ENCODE measurements around the gene ZNF438. TPM values are rescaled to one million over a fixed set of nuclear protein-coding genes. Genes with fewer than 3 reads are reported as not detected.

The ZNF438 gene
- polyA plus RNA-seq, 3 donors, result 5.4 to 11.1 (median 9.3) TPM

DNA sequence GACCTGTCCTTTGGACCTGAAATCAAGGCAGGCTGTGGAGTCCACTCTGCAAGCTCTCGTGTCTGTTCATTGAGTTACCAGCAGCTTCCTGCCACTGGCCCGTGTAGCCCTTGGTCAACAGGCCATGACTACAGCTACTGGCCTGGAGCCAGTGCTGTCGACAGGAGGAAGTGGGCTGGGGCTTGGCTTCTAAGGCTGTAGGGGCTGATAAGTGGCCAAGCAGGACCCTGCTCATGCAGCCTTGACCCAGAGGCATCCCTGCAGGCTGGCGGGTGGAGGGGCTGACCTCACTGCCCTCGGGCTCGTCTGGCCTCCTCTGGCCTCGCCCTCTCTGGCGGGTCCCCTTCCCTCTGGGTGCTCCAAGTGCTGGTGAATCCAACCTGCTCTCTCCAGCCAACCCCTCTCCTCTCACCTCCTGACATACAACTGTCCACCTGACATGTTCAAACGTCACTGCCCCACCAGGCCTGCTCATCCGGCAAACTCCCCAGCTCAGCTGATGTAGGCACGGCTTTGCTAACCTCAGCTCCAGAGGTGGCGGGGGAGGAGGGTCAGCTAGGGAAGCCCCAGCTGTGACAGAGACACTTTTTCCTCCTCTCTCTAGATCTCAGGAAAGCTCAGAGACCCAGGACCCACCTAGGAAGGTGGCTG is 213.5 kb downstream of the ZNF438 start:
- WGBS (ENCODE audit: insufficient coverage), result 37% methylated on average over 10 of the region's 12 CpGs
- Histone ChIP-seq H4K20me1 (ENCODE audit: insufficient read depth, low read length) (no peaks in the 10 kb centered on the region), H3K27me3 (ENCODE audit: control insufficient read depth in 2 of 2, insufficient read depth in 2 of 2, low read length in 2 of 2) (no peaks in the 10 kb centered on the region), H2AFZ (ENCODE audit: insufficient read depth, low read depth, low read length, poor library complexity, severe bottlenecking) (no peak overlapping the region), H3K36me3 (replicated peaks in 1 of 2; ENCODE audit: control insufficient read depth in 1 of 2, insufficient read depth in 2 of 2, low read length in 2 of 2) (no peaks in the 10 kb centered on the region), H3K4me2 (replicated peaks; ENCODE audit: extremely low read depth, low read length, poor library complexity, severe bottlenecking) (no peak overlapping the region), H3K4me3 (replicated peaks in 1 of 3; ENCODE audit: low read depth in 2 of 3, low read length in 3 of 3) (no peak overlapping the region), H3K79me2 (ENCODE audit: insufficient read depth, low read length) (no peaks in the 10 kb centered on the region), H3K27ac (ENCODE audit: low read depth in 1 of 2, low read length in 2 of 2) (no peak overlapping the region), H3K9me3 (replicated peaks in 1 of 2; ENCODE audit: control insufficient read depth in 1 of 2, insufficient read depth in 1 of 2, low read length in 2 of 2) (no peaks in the 10 kb centered on the region), H3K4me1 (ENCODE audit: control insufficient read depth in 1 of 2, insufficient read depth in 2 of 2, low read length in 2 of 2) (peaks cover 8 to 9% of the 10 kb centered on the region in 2 donors), H3K9ac (ENCODE audit: insufficient read depth, low read length, poor library complexity, severe bottlenecking) (no peak overlapping the region)
- Mint-ChIP-seq H3K4me3 (peak overlapping the region in 1 of 2 donors; percentile 41), H3K4me1 (peaks cover 36% of the 10 kb centered on the region), H3K27ac (no peak overlapping the region), H3K27me3 (ENCODE audit: low read depth in 3 of 3) (peaks cover 1 to 2% (median 2%) of the 10 kb centered on the region in 3 donors), H3K36me3 (no peaks in the 10 kb centered on the region), H3K9me3 (peaks cover 0 to 3% (median 0%) of the 10 kb centered on the region in 7 donors)
- peak; percentile 33 to 80 (median 58) for DNase-seq
- TF ChIP-seq, protein P1, sequence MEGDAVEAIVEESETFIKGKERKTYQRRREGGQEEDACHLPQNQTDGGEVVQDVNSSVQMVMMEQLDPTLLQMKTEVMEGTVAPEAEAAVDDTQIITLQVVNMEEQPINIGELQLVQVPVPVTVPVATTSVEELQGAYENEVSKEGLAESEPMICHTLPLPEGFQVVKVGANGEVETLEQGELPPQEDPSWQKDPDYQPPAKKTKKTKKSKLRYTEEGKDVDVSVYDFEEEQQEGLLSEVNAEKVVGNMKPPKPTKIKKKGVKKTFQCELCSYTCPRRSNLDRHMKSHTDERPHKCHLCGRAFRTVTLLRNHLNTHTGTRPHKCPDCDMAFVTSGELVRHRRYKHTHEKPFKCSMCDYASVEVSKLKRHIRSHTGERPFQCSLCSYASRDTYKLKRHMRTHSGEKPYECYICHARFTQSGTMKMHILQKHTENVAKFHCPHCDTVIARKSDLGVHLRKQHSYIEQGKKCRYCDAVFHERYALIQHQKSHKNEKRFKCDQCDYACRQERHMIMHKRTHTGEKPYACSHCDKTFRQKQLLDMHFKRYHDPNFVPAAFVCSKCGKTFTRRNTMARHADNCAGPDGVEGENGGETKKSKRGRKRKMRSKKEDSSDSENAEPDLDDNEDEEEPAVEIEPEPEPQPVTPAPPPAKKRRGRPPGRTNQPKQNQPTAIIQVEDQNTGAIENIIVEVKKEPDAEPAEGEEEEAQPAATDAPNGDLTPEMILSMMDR (IDR thresholded peaks at IDR 0.05), result no peak
- intact Hi-C loops (cut with micrococcal nuclease), result no loop called here

DNA sequence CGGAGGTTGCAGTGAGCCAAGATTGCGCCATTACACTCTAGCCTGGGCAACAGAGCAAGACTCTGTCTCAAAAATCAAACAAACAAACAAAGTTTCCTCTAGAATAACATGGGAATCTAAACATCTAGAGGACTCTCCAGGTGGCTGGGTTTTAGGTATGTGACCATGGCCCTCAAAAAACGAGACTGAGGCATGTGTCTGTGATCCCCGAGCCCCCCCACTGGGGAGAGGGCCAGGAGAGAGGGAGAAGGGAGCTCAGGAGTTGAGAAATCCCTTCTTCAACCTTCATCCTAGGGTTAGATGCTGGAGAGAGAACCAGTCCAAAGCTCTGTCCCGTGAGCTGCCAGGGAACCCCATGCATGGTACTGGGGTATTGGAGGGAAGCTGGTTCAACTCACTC is 214.1 kb downstream of the ZNF438 start:
- Histone ChIP-seq H3K9ac (ENCODE audit: insufficient read depth, low read length, poor library complexity, severe bottlenecking) (no peak overlapping the region), H3K9me3 (replicated peaks in 1 of 2; ENCODE audit: control insufficient read depth in 1 of 2, insufficient read depth in 1 of 2, low read length in 2 of 2) (no peaks in the 10 kb centered on the region), H3K27ac (ENCODE audit: low read depth in 1 of 2, low read length in 2 of 2) (no peak overlapping the region), H3K79me2 (ENCODE audit: insufficient read depth, low read length) (no peaks in the 10 kb centered on the region), H2AFZ (ENCODE audit: insufficient read depth, low read depth, low read length, poor library complexity, severe bottlenecking) (no peak overlapping the region), H3K36me3 (replicated peaks in 1 of 2; ENCODE audit: control insufficient read depth in 1 of 2, insufficient read depth in 2 of 2, low read length in 2 of 2) (no peaks in the 10 kb centered on the region), H4K20me1 (ENCODE audit: insufficient read depth, low read length) (no peaks in the 10 kb centered on the region), H3K4me1 (ENCODE audit: control insufficient read depth in 1 of 2, insufficient read depth in 2 of 2, low read length in 2 of 2) (peaks cover 8 to 9% of the 10 kb centered on the region in 2 donors), H3K4me3 (replicated peaks in 1 of 3; ENCODE audit: low read depth in 2 of 3, low read length in 3 of 3) (no peak overlapping the region), H3K27me3 (ENCODE audit: control insufficient read depth in 2 of 2, insufficient read depth in 2 of 2, low read length in 2 of 2) (no peaks in the 10 kb centered on the region), H3K4me2 (replicated peaks; ENCODE audit: extremely low read depth, low read length, poor library complexity, severe bottlenecking) (no peak overlapping the region)
- no peak overlapping the region for H3K27ac Mint-ChIP-seq
- H3K9me3 Mint-ChIP-seq, result peaks cover 0 to 3% (median 0%) of the 10 kb centered on the region in 7 donors
- H3K4me1 Mint-ChIP-seq, result peaks cover 40% of the 10 kb centered on the region
- intact Hi-C loops (cut with micrococcal nuclease), result no loop called here
- no peak for DNase-seq
- TF ChIP-seq, protein P1 (IDR thresholded peaks at IDR 0.05), result no peak
- H3K27me3 Mint-ChIP-seq (ENCODE audit: low read depth in 3 of 3), result peaks cover 1 to 2% (median 2%) of the 10 kb centered on the region in 3 donors
- H3K4me3 Mint-ChIP-seq, result no peak overlapping the region
- 100% methylated on average over 1 of the region's 5 CpGs for WGBS (ENCODE audit: insufficient coverage)
- no peaks in the 10 kb centered on the region for H3K36me3 Mint-ChIP-seq
